ENCODE measurements around the gene RRP12.
"Not testable (repeated sequence)": the region's sequence is repeated elsewhere in the genome, so short reads cannot be mapped to it uniquely, and the experiment has no call there.

Gene RRP12, protein sequence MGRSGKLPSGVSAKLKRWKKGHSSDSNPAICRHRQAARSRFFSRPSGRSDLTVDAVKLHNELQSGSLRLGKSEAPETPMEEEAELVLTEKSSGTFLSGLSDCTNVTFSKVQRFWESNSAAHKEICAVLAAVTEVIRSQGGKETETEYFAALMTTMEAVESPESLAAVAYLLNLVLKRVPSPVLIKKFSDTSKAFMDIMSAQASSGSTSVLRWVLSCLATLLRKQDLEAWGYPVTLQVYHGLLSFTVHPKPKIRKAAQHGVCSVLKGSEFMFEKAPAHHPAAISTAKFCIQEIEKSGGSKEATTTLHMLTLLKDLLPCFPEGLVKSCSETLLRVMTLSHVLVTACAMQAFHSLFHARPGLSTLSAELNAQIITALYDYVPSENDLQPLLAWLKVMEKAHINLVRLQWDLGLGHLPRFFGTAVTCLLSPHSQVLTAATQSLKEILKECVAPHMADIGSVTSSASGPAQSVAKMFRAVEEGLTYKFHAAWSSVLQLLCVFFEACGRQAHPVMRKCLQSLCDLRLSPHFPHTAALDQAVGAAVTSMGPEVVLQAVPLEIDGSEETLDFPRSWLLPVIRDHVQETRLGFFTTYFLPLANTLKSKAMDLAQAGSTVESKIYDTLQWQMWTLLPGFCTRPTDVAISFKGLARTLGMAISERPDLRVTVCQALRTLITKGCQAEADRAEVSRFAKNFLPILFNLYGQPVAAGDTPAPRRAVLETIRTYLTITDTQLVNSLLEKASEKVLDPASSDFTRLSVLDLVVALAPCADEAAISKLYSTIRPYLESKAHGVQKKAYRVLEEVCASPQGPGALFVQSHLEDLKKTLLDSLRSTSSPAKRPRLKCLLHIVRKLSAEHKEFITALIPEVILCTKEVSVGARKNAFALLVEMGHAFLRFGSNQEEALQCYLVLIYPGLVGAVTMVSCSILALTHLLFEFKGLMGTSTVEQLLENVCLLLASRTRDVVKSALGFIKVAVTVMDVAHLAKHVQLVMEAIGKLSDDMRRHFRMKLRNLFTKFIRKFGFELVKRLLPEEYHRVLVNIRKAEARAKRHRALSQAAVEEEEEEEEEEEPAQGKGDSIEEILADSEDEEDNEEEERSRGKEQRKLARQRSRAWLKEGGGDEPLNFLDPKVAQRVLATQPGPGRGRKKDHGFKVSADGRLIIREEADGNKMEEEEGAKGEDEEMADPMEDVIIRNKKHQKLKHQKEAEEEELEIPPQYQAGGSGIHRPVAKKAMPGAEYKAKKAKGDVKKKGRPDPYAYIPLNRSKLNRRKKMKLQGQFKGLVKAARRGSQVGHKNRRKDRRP (N-terminal part only)

GRCh38 chr10:97400665-97401454 lies at the start of gene RRP12:
Gene RRP12, minus strand, starts transcription at chr10:97401340. Its CDS starts 109 bp downstream, at chr10:97401231.
- peak; percentile 96 for DNase-seq

- DNase-seq, result no peak
These were observed 49.7 kb upstream of the RRP12 start for GRCh38 chr10:97450828-97451227.

- DNase-seq, result peak; percentile 94
These were observed 44.8 kb upstream of the RRP12 start, which contains the start of the genes EXOSC1 and ZDHHC16 for GRCh38 chr10:97445722-97446639. Gene EXOSC1, minus strand, starts transcription at chr10:97446006. Its CDS starts 21 bp downstream, at chr10:97445985. Gene ZDHHC16, plus strand, starts transcription at chr10:97446175. Its CDS starts 5,501 bp downstream, at chr10:97451676.

DNA sequence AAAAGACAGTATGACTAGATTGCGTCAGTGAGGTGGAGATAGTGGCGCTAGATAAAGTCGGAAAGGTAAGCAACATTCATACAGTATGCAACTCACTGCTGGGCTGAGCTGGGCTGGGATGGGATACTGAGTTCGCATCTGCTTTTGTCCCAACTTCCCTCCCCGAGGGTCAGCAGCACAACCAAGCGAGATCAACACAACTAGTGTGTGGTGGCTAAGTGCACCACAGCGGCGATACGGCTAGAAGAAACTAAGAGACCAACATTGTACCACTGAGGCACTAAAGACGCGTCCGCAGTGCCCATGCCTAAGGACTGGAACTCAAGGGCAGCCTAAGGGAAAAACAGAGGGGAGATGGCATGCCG lies 44.2 kb upstream of the RRP12 start:
- no peak for DNase-seq

GRCh38 chr10:97444212-97444611 lies 43.1 kb upstream of the RRP12 start:
- no peak for DNase-seq

DNA sequence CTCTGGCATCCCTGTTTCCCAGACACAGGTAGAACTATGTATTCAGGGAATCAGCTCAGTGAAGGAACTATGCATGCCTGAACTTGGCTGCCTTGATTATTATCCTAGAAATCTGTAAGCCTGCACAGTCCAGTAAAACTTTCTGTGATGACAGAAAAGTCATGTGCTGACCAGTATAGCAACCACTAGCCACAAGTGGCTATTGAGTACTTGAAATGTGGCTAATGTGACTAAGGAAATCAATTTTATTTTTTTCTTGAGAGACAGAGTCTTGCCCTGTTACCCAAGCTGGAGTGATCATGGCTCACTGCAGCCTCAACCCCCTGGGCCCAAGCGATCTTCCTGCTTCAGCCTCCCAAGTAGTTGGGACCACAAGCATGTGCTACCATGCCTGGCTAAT lies 41.1 kb upstream of the RRP12 start:
- no peak for DNase-seq

- DNase-seq, result no peak
These were observed 34.1 kb upstream of the RRP12 start for GRCh38 chr10:97435211-97435610.

DNA sequence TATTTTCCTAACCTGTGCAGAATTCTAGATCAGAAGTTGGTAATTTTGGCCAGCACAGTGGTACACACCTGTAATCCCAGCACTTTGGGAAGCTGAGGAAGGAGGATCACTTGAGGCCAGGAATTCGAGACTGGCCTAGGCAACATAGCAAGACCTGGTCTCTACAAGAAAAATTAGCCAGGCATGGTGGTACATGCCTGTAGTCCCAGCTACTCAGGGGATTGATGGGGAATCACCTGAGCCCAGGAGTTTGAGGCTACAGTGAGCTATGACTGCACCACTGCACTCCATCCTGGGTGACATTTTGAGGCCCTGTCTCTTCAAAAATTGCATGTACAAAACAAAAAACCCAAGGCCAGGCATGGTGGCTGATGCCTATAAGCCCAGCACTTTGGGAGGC lies 33.4 kb upstream of the RRP12 start:
- DNase-seq, result no peak

GRCh38 chr10:97434055-97434454 lies 32.9 kb upstream of the RRP12 start:
- no peak for DNase-seq

DNA sequence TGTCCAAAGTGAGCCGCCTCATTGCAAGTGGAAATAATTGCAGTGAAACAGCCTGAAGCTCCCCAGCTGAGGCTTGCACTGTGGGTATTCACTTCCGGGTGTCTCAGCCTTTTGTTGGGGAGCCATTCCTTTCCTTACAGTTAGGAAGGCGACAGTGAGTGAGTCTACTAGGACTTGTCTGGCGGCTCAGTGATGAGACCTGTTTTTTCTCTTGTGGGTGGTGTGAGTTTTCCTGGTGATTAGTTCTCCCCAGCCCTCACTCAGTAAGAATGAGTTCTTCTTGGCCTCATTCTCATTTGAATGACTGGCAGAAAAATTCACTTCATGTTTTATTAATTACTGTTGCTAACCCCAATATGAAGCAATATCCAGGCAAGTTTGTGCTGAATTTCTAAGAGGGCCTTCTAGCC lies 27.4 kb upstream of the RRP12 start:
- no peak for DNase-seq

GRCh38 chr10:97427571-97428179 lies 26.5 kb upstream of the RRP12 start:
- DNase-seq, result no peak

GRCh38 chr10:97426776-97427570 lies 25.8 kb upstream of the RRP12 start:
- DNase-seq, result peak; percentile 1

DNA sequence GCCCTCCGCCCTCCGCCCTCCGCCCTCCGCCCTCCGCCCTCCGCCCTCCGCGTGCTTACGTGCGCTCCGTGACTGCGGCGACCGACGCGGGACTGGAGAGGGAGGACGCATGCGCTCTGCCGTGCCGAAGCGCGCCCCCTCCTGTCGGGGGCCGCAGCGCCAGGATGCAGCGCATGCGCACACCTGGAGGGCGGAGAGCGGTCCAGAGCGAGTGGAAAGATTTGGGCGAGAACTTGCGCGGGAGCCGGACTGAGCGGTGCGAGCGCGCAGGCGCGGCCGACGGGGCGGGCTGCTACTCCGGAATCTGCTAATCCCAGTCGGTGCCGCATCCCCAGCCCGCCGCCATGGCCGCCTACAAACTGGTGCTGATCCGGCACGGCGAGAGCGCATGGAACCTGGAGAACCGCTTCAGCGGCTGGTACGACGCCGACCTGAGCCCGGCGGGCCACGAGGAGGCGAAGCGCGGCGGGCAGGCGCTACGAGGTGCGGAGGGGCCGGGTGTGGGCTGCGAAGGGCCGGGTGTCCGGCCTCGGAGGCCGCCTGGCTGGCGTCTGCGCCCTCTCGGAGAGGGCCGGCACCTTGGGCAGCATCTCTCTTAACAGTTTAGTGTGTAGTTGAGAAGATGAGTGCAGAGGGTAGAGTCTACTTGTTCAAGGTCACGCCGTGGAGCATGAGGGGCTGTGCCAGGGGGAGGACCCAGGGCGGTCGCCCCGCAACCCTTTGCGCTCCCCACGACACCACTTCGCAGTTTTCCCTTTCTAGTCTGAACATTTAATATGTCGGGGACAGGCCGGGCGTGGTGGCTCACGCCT lies 25.0 kb upstream of the RRP12 start, which contains the start of gene PGAM1:
PGAM1 (plus strand) TSS at position 228 of the 812 bp plus-strand sequence; CDS start at position 345, 117 bp downstream.
- peak; percentile 93 for DNase-seq

DNA sequence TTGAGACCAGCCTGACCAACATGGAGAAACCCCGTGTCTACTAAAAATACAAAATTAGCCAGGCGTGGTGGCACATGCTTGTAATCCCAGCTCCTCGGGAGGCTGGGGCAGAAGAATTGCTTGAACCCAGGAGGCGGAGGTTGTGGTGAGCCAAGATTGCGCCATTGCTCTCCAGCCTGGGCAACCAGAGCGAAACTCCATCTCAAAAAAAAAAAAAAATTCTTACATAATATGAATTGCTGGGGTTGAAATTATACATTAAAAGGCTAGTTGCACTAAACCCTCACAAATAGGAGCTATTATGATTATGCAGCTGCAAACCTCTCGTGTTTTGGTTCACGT lies 22.6 kb upstream of the RRP12 start:
- not testable (repeated sequence) for DNase-seq

- no peak for DNase-seq
These were observed 15.4 kb upstream of the RRP12 start for GRCh38 chr10:97416565-97416964.

- no peak for DNase-seq
These were observed 11.8 kb upstream of the RRP12 start for GRCh38 chr10:97412891-97413304.

- DNase-seq, result no peak
These were observed 10.3 kb upstream of the RRP12 start for GRCh38 chr10:97411406-97411805.

DNA sequence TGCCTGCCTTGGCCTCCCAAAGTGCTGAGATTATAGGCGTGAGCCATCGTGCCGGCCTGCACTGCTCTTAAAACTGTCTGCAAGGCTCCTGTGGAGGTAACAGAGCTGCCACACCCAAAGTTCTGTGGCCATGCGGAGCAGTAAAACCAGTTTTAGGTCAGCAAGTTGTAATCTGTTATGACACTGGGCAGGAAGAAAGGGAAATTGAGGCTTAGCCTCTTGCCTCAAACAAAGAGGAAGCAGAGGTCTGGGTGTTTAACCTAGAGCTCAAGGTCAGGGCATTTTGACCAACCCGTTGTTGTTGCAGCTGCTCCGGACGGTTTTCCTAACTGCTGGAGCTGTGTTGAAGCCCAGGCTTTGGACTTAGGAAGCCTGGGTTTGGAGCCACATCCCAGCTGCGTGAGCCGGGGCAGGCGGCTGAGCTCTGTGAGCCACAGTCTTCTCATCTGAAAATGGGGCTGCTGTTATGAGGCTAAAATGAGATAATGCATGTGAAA lies 7.4 kb upstream of the RRP12 start:
- no peak for DNase-seq

DNA sequence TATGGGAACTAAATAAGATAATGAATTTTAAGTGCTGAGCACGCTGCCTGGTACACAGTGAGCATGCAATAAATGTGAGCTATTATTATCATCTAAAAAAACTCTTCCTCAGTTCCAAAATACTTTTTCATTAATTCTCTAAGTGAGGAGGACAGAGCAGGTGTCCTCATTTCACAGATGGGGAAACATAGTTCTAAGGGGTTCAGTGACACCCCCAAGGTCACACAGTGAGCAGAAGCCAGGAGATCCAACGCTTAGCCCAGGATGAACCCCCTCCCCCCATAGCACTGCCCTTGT lies 6.8 kb upstream of the RRP12 start:
- DNase-seq, result no peak

All from NCI-H1436 (cell line).